K562 (cell line): Measurements from ENCODE around the gene TTC31. TPM values are rescaled to one million over a fixed set of nuclear protein-coding genes. Genes with fewer than 3 reads are reported as not detected.

ENCODE experiments used
- ATF6 ChIP-seq: sonication (generic); formaldehyde crosslinking; IDR thresholded peaks from 2 replicates; pipeline ENCODE4 v1.4.0; 2020; ENCODE audit warnings: mild to moderate bottlenecking, missing genetic modification reagents
- POLR2AphosphoS2 ChIP-seq: IDR thresholded peaks from 2 replicates; pipeline ENCODE4 v1.6.1; 2012; ENCODE audit warnings: low read length, improper control_type of control experiment
- SIN3B ChIP-seq: fragments of 450-650 bp; IDR thresholded peaks from 2 replicates; pipeline ENCODE4 v1.6.1; 2017; ENCODE audit warnings: low read depth, mild to moderate bottlenecking, moderate library complexity
- TFAP4 ChIP-seq: sonication (generic); formaldehyde crosslinking; IDR thresholded peaks from 2 replicates; pipeline ENCODE4 v1.8.0; 2022; ENCODE audit warnings: missing genetic modification reagents, mild to moderate bottlenecking, moderate library complexity, borderline replicate concordance
- TGIF2 ChIP-seq: sonication (generic); formaldehyde crosslinking; IDR thresholded peaks from 2 replicates; pipeline ENCODE4 v1.8.1; 2022; ENCODE audit warnings: mild to moderate bottlenecking, missing genetic modification reagents, moderate library complexity
- TOE1 ChIP-seq, 2 experiments: fragments of 450-650 bp in 1 of 2; sonication (generic) in 1 of 2; formaldehyde crosslinking in 1 of 2; IDR thresholded peaks; 2 replicates each; pipeline versions ENCODE4 v1.7.1 to v1.8.0; 2016 to 2022; ENCODE audit warnings: borderline replicate concordance in 2 of 2, mild to moderate bottlenecking in 2 of 2, antibody characterized with exemption in 1 of 2, inconsistent platforms in 1 of 2, low read depth in 1 of 2, missing genetic modification reagents in 1 of 2, moderate library complexity in 1 of 2
- ZNF263 ChIP-seq: sonication (generic); formaldehyde crosslinking; IDR thresholded peaks from 2 replicates; pipeline ENCODE4 v1.8.0; 2022; ENCODE audit warnings: mild to moderate bottlenecking, missing genetic modification reagents, borderline replicate concordance
- ZNF764 ChIP-seq: fragments of 250-450 bp; sonication (Bioruptor Pico); IDR thresholded peaks from 2 replicates; pipeline ENCODE4 v1.4.0; 2020; ENCODE audit warnings: low read depth, mild to moderate bottlenecking, moderate library complexity
- ZNF830 ChIP-seq: fragments of 250-450 bp; sonication (Bioruptor Pico); IDR thresholded peaks from 2 replicates; pipeline ENCODE4 v1.5.0; 2021; ENCODE audit warnings: mild to moderate bottlenecking
- polyA plus RNA-seq, 8 experiments: library from polyadenylated mRNA; depleted of rRNA in 4 of 8; stranded (reverse) in 5 of 8; unstranded in 3 of 8; fragments of >200 nt; fragmentation: Nextera tagmentation in 2 of 8; fragmentation: Illumina TruSeq in 1 of 8; extraction: Ambion mirVana in 2 of 8; extraction: Trizol in 1 of 8; gene quantifications; 2 replicates each; pipeline versions ENCODE4 v1.2.1 to v1.2.3, GENCODE V29; 2011 to 2014; ENCODE audit warnings: inconsistent platforms in 1 of 8, missing spikeins in 1 of 8
- total RNA-seq, 7 experiments: library from RNA; depleted of rRNA in 6 of 7; stranded (reverse); fragments of >200 nt in 6 of 7; fragmentation: Illumina TruSeq in 2 of 7; extraction: Trizol in 2 of 7; gene quantifications; 2 replicates each; pipeline versions ENCODE4 v1.2.1 to v1.2.3, GENCODE V29; 2011 to 2021; ENCODE audit warnings: low replicate concordance in 1 of 7
- TF ChIP-seq, protein P1 (sequence below): sonication (generic); formaldehyde crosslinking; IDR thresholded peaks from 2 replicates; pipeline ENCODE4 v1.5.0; 2020; ENCODE audit warnings: missing genetic modification reagents
- TF ChIP-seq, protein P2 (sequence below): fragments of 200-400 bp; formaldehyde crosslinking; IDR thresholded peaks from 2 replicates; pipeline ENCODE4 v1.6.1; 2017; ENCODE audit warnings: mild to moderate bottlenecking, low read depth, low read length, moderate library complexity
- TF ChIP-seq, protein P3 (sequence below): IDR thresholded peaks from 3 replicates; pipeline ENCODE4 v1.6.1; 2011; ENCODE audit warnings: borderline replicate concordance, mild to moderate bottlenecking; ENCODE audit not compliant: insufficient read length, insufficient read depth
- TF ChIP-seq, protein P4 (sequence below), 3 experiments: fragments of 200-800 bp in 1 of 3; sonication (Bioruptor generic) in 1 of 3; sonication (generic) in 1 of 3; formaldehyde crosslinking in 1 of 3; IDR thresholded peaks; 2 replicates each; pipeline versions ENCODE4 v1.6.1 to v1.8.0; 2016 to 2022; ENCODE audit warnings: mild to moderate bottlenecking in 2 of 3, missing compliant biosample characterization in 2 of 3, missing genetic modification characterization in 2 of 3, missing genetic modification reagents in 1 of 3
- TF ChIP-seq, protein P5 (sequence below): sonication (generic); formaldehyde crosslinking; IDR thresholded peaks from 2 replicates; pipeline ENCODE4 v1.8.0; 2023; ENCODE audit warnings: mild to moderate bottlenecking, missing genetic modification reagents

The TTC31 gene
- total and polyA plus RNA-seq, 9 of the 15 experiments (the other 6 are each of a cell fraction or from before 2014, with no cell fraction given), result 4.7 to 30.5 (median 15.9) TPM

- TF ChIP-seq, protein P1, sequence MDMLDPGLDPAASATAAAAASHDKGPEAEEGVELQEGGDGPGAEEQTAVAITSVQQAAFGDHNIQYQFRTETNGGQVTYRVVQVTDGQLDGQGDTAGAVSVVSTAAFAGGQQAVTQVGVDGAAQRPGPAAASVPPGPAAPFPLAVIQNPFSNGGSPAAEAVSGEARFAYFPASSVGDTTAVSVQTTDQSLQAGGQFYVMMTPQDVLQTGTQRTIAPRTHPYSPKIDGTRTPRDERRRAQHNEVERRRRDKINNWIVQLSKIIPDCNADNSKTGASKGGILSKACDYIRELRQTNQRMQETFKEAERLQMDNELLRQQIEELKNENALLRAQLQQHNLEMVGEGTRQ (CRISPR knock-in tag), result no peak
- TF ChIP-seq ZNF764 (no peak), SIN3B (peak; percentile 97), TFAP4 (CRISPR knock-in tag) (peak; percentile 80), POLR2AphosphoS2 (peak; percentile 80; the same call in 1 of the 2 replicates), TGIF2 (CRISPR knock-in tag) (0 out of 2 replicates have a peak, but pooled peaks have one; percentile 70), TOE1 (IDR thresholded peaks at IDR 0.05; ENCODE audit: borderline replicate concordance) (peak; percentile 83), TOE1 (CRISPR knock-in tag; IDR thresholded peaks at IDR 0.05; ENCODE audit: borderline replicate concordance, low read depth) (no peak), ZNF830 (CRISPR knock-in tag) (no peak), ZNF263 (CRISPR knock-in tag) (peak; percentile 86), ATF6 (peak; percentile 78; the same call in 1 of the 2 replicates)
- TF ChIP-seq, protein P2, sequence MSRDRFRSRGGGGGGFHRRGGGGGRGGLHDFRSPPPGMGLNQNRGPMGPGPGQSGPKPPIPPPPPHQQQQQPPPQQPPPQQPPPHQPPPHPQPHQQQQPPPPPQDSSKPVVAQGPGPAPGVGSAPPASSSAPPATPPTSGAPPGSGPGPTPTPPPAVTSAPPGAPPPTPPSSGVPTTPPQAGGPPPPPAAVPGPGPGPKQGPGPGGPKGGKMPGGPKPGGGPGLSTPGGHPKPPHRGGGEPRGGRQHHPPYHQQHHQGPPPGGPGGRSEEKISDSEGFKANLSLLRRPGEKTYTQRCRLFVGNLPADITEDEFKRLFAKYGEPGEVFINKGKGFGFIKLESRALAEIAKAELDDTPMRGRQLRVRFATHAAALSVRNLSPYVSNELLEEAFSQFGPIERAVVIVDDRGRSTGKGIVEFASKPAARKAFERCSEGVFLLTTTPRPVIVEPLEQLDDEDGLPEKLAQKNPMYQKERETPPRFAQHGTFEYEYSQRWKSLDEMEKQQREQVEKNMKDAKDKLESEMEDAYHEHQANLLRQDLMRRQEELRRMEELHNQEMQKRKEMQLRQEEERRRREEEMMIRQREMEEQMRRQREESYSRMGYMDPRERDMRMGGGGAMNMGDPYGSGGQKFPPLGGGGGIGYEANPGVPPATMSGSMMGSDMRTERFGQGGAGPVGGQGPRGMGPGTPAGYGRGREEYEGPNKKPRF, result no peak
- TF ChIP-seq, protein P3, sequence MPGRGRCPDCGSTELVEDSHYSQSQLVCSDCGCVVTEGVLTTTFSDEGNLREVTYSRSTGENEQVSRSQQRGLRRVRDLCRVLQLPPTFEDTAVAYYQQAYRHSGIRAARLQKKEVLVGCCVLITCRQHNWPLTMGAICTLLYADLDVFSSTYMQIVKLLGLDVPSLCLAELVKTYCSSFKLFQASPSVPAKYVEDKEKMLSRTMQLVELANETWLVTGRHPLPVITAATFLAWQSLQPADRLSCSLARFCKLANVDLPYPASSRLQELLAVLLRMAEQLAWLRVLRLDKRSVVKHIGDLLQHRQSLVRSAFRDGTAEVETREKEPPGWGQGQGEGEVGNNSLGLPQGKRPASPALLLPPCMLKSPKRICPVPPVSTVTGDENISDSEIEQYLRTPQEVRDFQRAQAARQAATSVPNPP, result no peak
- TF ChIP-seq, protein P4, sequence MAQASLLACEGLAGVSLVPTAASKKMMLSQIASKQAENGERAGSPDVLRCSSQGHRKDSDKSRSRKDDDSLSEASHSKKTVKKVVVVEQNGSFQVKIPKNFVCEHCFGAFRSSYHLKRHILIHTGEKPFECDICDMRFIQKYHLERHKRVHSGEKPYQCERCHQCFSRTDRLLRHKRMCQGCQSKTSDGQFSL (CRISPR knock-in tag; IDR thresholded peaks at IDR 0.05), result no peak
- TF ChIP-seq, protein P4 (tag; IDR thresholded peaks at IDR 0.05), result no peak
- TF ChIP-seq, protein P5, sequence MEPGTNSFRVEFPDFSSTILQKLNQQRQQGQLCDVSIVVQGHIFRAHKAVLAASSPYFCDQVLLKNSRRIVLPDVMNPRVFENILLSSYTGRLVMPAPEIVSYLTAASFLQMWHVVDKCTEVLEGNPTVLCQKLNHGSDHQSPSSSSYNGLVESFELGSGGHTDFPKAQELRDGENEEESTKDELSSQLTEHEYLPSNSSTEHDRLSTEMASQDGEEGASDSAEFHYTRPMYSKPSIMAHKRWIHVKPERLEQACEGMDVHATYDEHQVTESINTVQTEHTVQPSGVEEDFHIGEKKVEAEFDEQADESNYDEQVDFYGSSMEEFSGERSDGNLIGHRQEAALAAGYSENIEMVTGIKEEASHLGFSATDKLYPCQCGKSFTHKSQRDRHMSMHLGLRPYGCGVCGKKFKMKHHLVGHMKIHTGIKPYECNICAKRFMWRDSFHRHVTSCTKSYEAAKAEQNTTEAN (CRISPR knock-in tag), result no peak
Observed at GRCh38 chr2:74482801-74483674, at the start of gene TTC31, which contains the start of gene CCDC142 (continued).
